HG02571 (cell line): ENCODE measurements around the gene GRM8.

Source experiments
- ATAC-seq: cut with Tn5 transposase; IDR thresholded peaks from one replicate; pipeline ENCODE4 v1.9.1; 2021; ENCODE audit warnings: mild to moderate bottlenecking, moderate library complexity; ENCODE audit not compliant: unreplicated experiment

GRM8 gene

DNA sequence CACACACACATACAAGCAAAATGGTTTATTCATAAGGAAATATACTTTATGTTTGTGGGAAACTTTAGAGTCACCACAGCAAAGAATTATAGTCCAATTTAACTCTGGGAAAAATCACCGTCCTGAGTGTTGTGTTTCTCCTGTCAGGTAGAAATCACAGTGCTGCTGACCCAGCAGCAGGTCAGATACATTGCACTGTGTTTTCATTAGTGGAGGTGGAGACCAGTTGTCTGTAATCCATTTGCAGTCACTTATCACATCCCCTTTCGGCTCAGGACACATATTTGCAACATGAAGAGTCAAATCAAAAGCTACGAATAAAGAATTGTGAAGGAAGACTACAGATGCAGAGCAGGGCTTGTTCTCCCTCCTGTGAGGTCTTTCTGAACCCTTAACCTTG lies 799.6 kb downstream of the GRM8 start:
- no peak for ATAC-seq

DNA sequence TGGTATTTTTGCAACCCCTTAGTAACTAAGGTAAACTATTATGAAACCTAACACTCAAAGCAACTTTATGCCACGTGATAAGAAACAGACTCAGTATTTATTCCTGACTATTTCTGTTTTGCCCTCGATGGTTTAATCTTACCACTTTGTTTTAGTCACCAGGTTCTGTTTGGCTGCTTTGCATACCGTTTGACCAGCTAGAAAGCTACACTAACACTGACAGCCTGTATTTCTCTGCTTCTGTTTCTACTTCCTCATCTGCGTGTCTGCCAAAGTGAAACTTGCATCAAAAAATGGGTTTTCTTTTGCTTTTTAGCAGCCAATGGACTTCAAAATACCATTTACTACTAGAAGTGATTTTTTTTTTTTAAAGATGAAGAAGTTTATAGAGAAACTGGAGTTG lies 802.5 kb downstream of the GRM8 start:
- peak; percentile 96 for ATAC-seq

DNA sequence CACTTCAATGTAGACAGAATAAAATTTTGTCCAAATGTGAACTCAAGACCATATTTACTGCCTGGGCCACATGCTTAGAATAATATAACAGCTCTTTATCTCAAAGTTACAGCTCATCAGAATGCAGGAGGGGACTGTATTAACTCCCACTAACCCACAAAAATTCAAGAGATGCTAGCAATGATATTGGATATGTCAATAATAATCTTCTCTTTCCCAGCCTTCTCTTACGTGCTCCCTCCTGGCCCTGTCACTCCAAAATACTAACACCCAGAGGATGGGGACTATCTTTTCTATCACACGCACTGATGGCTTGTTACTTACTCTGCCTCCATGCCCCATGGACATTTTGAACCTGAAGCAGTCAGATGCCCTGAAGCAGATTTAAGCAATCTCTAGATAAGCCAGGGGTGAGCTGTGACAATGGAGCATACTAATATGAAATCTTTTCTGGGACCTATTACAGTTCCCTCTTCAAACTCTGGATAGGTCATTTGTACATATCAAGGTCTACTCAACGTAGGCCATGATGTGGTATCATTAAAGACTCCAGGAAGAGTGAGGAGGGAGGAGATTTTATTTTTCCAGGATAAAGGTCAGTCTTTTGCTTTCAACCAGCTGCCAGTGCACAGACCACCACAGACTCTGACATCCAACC lies 803.0 kb downstream of the GRM8 start:
- ATAC-seq = peak; percentile 10

DNA sequence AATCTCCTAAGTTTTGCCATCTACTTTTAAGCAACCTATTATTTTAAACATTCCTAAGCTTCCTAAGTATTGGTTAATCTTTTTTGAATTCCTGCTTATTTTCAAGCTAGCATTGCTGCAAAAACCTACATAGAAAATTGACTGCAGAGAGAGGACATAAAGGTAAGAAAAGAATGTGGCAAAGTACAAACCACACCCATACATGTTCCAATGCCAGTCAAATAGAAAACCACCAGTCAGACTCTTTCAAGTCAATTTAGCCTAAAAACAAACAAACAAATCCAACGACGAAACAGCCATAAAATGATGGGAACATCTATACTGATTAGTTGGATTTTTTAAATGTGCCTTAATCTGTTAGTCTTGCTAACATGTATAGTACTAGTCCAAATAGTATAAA lies 804.8 kb downstream of the GRM8 start:
- no peak for ATAC-seq

DNA sequence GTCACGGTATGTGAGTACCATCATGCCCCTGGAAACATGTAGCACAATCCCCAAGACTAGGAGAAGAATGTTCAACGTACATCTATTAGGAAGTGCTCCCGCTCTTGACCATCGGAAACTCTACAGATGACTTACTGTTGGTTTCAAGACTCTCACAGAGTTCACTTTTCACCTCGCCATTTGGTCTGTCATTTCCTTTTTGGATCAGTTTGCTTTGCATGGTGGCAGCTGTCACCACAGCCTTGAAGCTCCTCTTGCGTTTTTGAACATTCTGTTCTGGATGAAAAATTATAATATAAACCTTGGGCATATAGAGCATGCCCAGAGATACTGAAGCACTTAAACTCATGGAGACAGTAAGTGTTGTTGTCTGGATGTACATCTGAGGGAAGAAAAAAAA lies 806.8 kb downstream of the GRM8 start:
- ATAC-seq = no peak

DNA sequence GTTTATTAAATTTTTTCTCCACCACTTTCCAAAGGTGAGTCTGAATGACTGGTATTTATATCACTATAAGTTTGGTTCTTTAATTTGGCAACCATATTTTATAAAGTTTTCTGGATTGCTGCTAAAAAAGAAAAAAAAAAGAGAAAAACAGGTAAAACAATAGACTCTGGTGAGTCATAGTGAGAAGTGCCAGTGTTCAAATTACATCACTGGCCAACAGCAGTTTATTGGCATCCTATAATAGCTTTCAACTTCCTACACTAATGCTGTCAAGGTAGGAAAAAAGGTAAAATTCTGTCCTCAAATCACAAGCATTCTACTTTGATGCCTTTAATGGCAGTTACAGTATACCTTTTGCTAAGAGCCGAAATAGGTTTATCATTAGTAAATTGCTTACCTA lies 808.8 kb downstream of the GRM8 start:
- ATAC-seq = no peak

DNA sequence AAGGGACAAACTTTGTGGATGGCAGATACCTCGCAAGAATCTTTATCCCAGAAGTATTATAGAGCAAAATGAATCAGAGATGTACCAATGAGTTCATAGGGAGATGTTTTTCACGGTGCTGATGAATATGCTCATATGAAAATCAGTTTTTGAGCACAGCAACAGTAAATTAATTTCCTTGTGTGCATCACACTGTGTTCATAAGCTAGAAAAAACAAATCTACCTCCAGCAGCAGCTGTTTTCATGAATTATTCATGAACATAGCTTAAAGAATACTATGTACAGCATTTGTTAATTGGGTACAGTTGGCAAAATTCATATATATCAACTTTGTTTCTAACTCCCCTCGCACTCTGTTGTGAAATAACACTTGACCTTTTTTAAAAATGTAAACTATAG lies 809.8 kb downstream of the GRM8 start:
- no peak for ATAC-seq

DNA sequence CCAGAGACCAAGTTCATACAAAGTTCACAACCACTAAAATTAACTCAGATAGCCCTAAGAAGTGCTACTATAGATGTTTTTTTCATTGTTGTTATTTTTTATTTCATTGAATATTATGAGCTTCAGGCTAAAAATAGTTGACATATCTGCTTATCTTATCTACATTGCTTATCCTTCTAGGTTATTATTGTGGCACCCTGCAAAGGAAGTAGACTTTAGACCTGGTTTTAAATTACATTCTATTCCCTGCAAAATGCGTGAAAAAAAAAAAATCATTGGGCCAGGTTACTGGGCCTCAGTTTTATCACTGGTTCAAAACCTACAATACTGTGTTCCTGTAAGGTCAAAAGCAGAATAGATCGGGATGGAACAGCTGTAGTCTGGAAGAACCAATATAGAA lies 811.0 kb downstream of the GRM8 start:
- no peak for ATAC-seq

DNA sequence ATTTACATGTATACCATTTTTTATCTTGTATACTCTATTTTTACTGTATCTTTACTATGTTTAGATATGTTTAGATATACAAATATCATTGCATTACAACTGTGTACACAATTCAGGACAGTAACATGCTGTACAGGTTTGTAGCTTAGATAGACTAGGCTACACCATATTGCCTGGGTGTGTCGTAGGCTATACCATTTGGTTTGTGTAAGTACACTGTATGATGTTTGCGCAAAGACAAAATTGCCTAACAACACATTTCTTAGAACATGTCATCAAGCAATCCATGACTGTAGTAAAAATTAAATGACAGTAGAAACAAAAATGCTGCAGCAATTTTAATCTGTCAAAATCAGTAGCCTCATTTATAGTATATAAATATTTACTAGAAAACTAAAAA lies 812.2 kb downstream of the GRM8 start:
- no peak for ATAC-seq

DNA sequence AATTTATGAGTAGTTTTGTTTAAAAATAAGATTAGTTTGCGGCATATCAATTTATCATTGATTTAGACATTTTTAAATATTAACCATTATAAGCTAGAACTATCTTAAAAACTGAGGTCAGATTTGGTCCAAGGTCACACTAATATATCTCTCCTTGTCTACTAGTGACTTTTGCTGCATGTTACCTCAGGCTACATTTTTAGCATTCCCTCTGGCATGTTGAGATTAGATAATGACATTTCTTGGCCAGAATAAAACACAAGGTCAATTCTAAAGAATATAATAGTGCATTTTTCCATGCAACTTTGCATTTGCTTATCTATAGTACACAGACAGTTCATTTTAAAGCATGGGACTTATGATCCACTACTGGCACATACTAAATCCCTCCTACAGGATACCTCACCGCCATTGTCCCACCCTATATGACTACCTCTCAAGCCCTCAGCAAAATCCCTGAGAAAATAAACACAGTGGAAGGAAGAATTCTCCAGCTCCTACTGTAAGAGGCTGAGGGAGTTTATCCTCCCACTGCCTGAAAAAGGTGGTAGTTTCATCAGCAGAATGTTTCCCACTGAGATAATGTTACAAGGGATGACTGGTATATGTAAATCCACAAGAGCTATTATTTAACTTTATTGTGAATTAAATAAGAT lies 816.4 kb downstream of the GRM8 start:
- ATAC-seq = no peak

DNA sequence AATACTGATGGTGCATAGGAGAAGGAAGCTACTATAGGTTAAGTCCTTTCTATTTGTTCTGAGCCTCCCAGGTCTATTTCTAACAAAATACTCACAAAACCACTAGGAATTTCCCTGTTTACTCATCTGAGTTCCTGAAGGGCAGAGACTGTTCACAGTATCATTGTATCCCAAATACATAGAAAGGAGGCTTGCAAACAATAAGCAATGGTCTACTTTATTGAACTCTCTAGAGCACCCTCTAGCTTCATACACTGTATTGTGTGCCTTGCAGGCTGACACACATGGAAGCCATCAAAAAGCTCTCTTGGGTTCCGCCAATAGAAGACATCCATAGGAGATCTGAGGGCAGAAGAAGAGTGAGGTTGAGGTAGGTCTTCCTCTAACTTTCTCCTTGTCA lies 826.1 kb downstream of the GRM8 start:
- no peak for ATAC-seq

DNA sequence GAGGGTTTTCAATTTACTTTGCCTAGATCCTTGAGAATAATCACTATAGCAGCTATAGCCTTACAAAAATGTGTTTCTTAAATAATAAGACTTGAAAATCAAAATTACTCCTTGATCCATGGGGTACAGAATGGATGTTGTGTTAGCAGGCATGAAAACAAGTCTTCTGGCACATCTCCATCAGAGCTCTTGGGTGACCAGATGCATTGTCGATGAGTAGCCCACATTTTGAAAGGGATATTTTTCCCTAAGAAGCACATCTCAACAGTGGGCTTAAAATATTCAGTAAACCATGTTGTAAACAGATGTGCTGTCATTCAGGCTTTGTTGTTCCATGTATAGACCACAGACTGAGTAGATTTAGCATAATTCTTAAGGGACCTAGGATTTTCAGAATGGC lies 827.8 kb downstream of the GRM8 start:
- no peak for ATAC-seq

DNA sequence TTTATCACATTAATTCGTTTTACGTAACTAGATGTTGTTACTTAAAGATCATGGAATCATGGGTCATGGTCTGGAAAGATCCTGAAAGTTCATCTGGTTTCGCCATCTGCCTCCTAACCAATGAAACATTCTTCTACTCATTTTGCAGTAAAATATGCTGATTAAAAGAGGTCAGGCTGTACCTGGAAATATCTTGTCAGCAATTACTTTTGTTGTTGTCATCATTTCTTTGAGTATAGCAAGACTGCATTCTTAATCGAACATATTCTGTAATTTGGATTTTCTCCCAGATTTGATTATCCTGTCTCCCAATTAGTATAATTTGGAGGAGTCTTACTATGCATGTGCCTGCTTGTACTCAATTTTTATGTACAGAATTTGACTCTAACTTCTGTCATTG lies 833.7 kb downstream of the GRM8 start:
- no peak for ATAC-seq

DNA sequence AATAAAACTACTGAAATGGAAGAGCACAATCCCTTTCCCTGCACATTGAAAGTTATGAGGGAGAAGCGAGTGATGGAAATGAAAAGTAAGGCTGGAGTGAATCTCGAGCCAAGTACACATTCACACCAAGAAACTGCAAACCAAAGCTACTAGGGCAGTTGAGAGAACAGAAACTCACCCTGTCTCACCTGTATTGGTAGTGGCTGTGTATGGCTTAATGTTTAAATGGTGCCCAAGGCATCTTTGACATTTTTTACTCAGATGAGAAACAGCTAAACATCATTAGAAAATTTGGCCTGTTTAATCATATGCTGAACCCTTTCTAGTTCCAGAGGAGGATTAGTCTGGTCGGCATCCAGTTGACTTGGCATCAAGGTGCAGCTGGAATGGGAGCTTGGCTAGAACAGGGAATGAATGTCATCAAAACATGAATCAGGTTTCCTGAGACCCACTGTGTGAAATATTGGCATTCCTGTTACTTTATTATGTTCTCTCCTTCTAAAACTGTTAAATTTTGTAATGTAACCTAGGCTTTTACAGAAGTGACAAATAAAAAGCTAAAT lies 840.8 kb downstream of the GRM8 start:
- peak; percentile 58 for ATAC-seq

DNA sequence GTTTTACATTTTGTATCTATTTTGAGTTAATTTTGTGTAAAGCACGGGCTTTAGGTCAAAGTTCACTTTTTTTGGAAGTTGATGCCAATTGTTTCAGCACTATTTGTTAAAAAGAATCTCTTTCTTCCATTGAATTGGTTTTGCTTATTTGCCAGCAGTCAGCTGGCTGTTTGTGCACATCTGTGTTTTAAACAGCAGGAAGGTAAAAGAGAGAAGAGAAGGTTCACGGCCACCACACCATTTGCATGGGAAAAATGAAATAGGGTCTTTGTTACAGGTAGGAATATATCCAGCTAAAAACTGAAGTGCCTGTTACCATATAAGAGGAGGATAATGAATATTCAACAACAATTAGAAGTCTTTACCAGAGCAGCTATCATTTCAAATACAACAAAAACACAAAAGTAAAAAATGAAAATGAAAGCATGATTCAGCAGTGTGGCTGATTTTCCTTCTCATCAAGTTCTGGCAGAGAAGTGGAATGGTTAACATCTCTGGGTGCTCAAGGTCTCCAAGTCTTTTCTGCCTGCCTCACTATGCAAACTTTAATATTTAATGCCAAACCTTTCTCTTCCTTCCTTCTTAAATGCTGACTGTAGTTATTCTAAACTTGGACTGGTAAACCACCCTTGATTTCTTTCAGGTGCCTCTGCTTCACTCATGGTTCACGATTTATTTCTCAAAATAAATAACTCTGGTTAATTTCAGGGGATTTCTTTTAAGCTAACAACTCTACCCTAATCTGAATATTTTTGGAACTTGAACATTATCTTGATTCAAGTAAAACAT lies 841.5 kb downstream of the GRM8 start:
- ATAC-seq = no peak

DNA sequence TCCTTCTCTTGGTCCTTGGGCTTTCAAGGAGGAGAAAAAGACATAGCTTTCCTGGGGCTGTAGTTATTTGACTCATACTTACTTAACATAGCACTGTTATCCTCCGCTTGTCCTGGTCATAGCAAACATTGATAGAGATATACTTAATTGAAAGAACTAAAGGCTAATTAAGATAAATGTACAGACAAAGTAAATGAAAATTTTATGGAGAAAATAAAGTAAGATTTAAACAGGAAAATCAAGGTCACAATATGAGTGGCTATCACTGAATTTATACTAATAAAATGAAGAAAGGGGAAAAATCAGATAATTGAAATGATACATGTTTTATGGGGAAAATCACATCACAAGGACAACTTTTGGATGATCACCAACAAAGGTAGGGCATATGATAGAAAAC lies 849.7 kb downstream of the GRM8 start:
- ATAC-seq = no peak

DNA sequence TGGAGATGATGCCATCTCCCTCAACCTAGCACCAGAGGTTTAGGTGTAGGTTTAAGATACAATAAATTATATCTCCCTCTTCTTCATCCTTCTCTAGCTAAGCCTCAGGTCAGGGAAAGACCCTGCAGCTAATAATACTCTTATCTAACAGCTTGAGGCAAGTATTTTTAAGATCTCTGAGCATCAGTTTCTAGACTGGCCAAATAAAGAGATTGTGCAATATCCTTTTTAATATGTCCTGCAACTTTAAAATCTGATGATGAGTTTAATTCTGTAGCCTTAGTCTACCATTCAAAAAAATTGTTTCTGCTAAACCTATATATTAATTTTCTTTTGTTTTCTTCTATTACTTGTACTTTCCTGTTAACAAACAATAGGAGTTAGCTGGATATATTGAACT lies 850.8 kb downstream of the GRM8 start:
- no peak for ATAC-seq

DNA sequence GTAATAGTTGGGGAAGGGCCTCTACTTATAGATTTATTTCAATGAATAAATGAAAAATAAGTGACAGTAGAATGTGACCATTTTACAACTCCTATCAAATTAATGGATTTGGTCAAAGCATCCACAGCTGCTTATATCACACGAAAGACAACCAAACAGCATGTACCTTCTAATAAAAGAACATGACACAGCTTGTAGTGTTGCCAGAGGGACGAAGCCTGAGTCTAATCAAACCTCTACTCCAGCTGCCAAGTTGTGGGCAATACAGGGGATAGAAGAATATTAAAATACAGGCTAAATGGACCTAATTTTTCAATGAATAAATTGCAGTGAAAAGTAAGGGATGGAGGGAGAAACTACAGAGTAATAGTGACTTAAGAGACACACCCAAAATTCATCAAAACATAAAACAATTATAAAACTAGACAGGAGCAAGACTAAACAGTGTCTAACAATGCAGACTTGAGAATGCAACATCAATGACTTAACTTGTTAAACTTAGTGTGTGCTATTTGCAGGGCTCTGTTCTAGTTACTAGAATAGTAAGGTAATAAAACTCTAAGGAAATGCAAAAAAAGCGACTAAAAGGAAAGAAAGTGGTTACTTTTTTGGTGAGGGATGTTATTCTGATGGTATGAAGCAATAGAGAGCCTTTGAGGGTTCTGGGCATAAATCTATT lies 853.8 kb downstream of the GRM8 start:
- no peak for ATAC-seq

DNA sequence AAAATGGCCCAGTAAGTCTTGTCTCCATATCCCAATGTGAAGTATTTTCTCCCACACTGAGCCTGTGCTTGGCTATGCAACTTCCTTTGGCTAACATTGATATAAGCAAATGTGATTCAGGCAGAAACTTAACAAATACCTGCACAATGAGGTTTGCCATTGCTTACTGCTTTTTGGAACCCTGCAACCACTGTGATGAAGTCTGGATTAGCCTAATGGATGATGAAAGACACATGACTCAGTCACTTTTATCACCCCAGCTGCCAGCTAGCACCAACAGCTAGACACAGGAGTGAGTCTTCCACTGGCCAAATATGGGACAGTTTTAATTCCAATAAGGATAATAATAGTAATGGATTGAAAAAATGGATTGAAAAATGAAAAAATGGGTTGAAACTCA lies 854.5 kb downstream of the GRM8 start:
- ATAC-seq = no peak

DNA sequence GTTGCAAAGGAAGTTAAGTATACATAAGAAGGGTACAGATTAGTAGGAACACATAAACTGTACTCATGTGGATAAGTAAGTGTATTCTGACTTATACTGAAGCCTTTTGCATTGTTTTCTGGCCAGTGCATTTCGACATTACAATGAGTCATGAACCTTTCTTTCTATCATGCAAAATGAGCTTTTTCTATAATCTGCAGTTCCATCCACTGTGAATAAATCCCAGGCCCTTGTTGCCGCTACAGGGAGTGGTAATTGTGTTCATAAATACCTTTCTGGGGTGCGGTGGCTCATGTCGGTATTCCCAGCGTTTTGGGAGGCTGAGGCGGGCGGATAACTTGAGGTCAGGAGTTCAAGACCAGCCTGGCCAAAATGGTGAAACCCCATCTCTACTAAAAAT lies 858.3 kb downstream of the GRM8 start:
- no peak for ATAC-seq
